ENCODE results near the gene PRKCB.

GRCh38 chr16:23840310-23840709 is 4.5 kb downstream of the PRKCB start:
- TF ChIP-seq POLR2A (IDR thresholded peaks at IDR 0.05; ENCODE audit: low read length): no peak
- no peak for TF ChIP-seq GATA1 (IDR thresholded peaks at IDR 0.05; ENCODE audit: low read depth, low read length)
